HCT116 (cell line): ENCODE measurements around the gene SIL1.

Source experiments
- CEBPB ChIP-seq: IDR thresholded peaks from 2 replicates; pipeline ENCODE4 v1.6.1; 2012; ENCODE audit warnings: low read depth
- CTCF ChIP-seq, 3 experiments: fragments of 200-600 bp in 1 of 3; sonication (generic) in 1 of 3; IDR thresholded peaks in 2 of 3; conservative IDR thresholded peaks in 1 of 3; 2 replicates each; pipeline ENCODE4 v1.5.1; 2012 to 2017; ENCODE audit warnings: low read depth in 2 of 3, low read length in 2 of 3, antibody characterized with exemption in 1 of 3, borderline replicate concordance in 1 of 3, control low read depth in 1 of 3, mild to moderate bottlenecking in 1 of 3, mixed read lengths in 1 of 3, mixed run types in 1 of 3, moderate library complexity in 1 of 3; ENCODE audit not compliant: insufficient read depth in 1 of 3
- EZH2phosphoT487 ChIP-seq: fragments of 200-600 bp; IDR thresholded peaks from 2 replicates; pipeline ENCODE4 v1.6.1; 2018; ENCODE audit warnings: antibody characterized with exemption, borderline replicate concordance
- POLR2AphosphoS5 ChIP-seq: IDR thresholded peaks from 2 replicates; pipeline ENCODE4 v1.6.1; 2011; ENCODE audit warnings: mild to moderate bottlenecking, low read depth, low read length, moderate library complexity
- RAD21 ChIP-seq: IDR thresholded peaks from 2 replicates; pipeline ENCODE4 v1.6.1; 2012; ENCODE audit warnings: low read depth, mild to moderate bottlenecking
- REST ChIP-seq: IDR thresholded peaks from 2 replicates; pipeline ENCODE4 v1.6.1; 2012; ENCODE audit warnings: low read depth
- TF ChIP-seq, protein P1 (sequence below): IDR thresholded peaks from 2 replicates; pipeline ENCODE4 v1.6.1; 2012

DNA sequence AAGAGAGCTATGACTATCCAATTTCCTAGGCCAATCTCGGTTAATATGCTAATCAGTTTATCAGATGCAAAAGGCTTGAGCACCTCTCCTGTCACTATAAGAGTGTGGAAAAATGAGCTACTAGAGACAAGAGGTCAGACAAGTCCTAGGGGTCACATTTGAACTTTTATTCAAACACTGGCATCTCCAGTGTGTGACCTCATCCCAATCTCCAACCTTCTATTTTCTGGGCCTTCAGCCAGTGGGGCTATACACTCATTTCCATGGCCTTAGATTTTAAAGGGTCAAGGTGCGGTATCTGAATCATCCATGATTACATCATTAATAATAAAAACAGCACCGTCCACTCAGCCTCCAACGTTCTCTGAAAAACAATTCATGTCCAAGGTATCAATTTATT lies 183.4 kb downstream of the SIL1 start:
- TF ChIP-seq CTCF (IDR thresholded peaks at IDR 0.05 in 2 of 3, conservative IDR thresholded peaks at IDR 0.05 in 1 of 3; ENCODE audit: borderline replicate concordance in 1 of 3, insufficient read depth in 1 of 3, low read depth in 2 of 3, low read length in 2 of 3), result no peak
- TF ChIP-seq POLR2AphosphoS5, result no peak
- TF ChIP-seq, protein P1, sequence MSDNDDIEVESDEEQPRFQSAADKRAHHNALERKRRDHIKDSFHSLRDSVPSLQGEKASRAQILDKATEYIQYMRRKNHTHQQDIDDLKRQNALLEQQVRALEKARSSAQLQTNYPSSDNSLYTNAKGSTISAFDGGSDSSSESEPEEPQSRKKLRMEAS, result no peak
- TF ChIP-seq REST, result no peak
- TF ChIP-seq EZH2phosphoT487, result no peak
- no peak for TF ChIP-seq RAD21
- TF ChIP-seq CEBPB, result no peak
